GM10266 (cell line): ENCODE measurements around the gene GAL3ST2.

ENCODE experiments used
- DNase-seq: peaks from one replicate; pipeline ENCODE4 v3.0.0; 2012; ENCODE audit errors: extremely low spot score
- TF ChIP-seq, protein P1 (sequence below): IDR thresholded peaks from 2 replicates; pipeline ENCODE4 v1.5.1; 2012; ENCODE audit warnings: mild to moderate bottlenecking, low read depth; ENCODE audit not compliant: control insufficient read depth, insufficient read depth; ENCODE audit errors: missing control alignments

Gene GAL3ST2

GRCh38 chr2:241746084-241746483, 30.5 kb upstream of the GAL3ST2 start:
- no peak for DNase-seq
- TF ChIP-seq, protein P1, sequence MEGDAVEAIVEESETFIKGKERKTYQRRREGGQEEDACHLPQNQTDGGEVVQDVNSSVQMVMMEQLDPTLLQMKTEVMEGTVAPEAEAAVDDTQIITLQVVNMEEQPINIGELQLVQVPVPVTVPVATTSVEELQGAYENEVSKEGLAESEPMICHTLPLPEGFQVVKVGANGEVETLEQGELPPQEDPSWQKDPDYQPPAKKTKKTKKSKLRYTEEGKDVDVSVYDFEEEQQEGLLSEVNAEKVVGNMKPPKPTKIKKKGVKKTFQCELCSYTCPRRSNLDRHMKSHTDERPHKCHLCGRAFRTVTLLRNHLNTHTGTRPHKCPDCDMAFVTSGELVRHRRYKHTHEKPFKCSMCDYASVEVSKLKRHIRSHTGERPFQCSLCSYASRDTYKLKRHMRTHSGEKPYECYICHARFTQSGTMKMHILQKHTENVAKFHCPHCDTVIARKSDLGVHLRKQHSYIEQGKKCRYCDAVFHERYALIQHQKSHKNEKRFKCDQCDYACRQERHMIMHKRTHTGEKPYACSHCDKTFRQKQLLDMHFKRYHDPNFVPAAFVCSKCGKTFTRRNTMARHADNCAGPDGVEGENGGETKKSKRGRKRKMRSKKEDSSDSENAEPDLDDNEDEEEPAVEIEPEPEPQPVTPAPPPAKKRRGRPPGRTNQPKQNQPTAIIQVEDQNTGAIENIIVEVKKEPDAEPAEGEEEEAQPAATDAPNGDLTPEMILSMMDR = no peak

DNA sequence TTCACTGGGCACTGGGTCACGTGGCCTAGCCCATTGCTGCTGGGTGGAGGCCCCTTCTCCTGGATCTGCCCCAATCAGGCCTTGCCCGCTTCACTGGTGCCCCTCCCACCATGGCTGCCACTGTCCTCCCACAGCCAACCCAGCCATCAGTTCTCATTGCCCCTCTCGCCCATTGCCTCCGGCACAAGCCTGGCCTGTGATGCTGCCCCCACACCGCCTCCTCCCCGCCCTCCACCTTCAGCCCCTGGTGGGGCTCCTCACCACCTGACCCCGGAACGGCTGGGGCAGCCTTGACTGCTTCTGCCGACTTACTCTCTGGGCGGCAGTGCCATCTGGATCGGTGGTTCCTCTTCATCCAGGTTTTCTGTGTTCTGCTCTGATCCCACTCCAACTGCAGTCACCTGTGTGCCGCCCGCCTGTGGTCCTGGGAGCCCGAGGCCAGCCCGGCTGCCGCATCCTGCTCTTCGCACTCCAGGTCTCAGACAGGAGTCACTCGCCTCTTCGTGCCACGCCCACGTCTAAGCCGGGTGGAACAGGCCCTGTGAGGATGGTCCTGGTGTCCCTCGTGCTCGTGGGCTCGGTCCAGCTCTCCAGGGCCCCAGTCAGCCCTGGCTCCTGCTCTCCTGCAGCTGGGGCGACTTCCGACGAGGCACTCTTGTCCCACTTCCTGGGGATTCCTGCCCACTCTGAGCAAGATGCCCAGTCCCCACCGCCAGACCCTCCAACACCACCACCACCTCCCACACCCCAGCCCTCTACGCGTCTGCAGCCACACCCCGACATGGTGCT, 28.0 kb upstream of the GAL3ST2 start:
- TF ChIP-seq, protein P1 = no peak

GRCh38 chr2:241750076-241750840, 26.4 kb upstream of the GAL3ST2 start:
- TF ChIP-seq, protein P1 = no peak
- no peak for DNase-seq

More for the DNA sequence above, 28.0 kb upstream of the GAL3ST2 start:
- DNase-seq = no peak

DNA sequence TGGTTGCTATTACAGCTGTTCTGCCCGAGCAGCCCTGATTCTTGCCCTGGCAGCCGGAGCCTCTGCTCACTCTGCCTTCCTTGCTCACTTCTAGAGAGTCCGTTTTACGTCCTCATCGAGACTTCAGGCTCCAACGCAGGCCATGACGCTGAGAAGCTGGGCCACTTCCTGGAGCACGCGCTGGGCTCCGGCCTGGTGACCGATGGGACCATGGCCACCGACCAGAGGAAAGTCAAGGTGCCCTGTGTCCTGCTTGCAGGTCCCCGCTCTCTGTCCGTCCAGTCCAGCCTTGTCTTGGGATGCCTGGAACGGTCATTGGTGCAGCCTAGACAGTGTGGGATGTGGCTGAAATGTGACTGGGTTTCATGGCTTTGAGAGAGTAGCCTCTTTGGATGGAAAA, 25.5 kb upstream of the GAL3ST2 start:
- DNase-seq = no peak
- TF ChIP-seq, protein P1 = no peak

GRCh38 chr2:241751776-241752175, 24.8 kb upstream of the GAL3ST2 start:
- TF ChIP-seq, protein P1 = no peak
- DNase-seq = no peak

GRCh38 chr2:241752253-241752652, 24.4 kb upstream of the GAL3ST2 start:
- TF ChIP-seq, protein P1 = no peak
- DNase-seq = no peak
